Testis (tissue), 3 donors: ENCODE results near the gene LMNB1. TPM values are rescaled to one million over a fixed set of nuclear protein-coding genes. Genes with fewer than 3 reads are reported as not detected.

Experiments
- DNase-seq: peaks from one replicate; pipeline ENCODE4 v3.0.0-alpha.2; 2019
- H3K27ac ChIP-seq, 2 donors: fragments of 200-600 bp; sonication (generic); one replicate each; pipeline ENCODE4 v1.5.1; 2019
- H3K27me3 ChIP-seq: fragments of 200-600 bp; sonication (generic); one replicate; pipeline ENCODE4 v1.5.1; 2019
- H3K36me3 ChIP-seq: fragments of 200-600 bp; sonication (generic); one replicate; pipeline ENCODE4 v1.5.1; 2017; ENCODE audit warnings: low read depth; ENCODE audit errors: missing control alignments
- H3K4me1 ChIP-seq: fragments of 200-600 bp; sonication (generic); one replicate; pipeline ENCODE4 v1.5.1; 2019
- H3K4me3 ChIP-seq, 2 donors: fragments of 200-600 bp; sonication (generic); one replicate each; pipeline ENCODE4 v1.5.1; 2017 to 2019
- H3K9me3 ChIP-seq: fragments of 200-600 bp; sonication (generic); one replicate; pipeline ENCODE4 v1.5.1; 2017
- POLR2A ChIP-seq: fragments of 450-650 bp; IDR thresholded peaks from one replicate; pipeline ENCODE4 v1.6.1; 2017; ENCODE audit warnings: antibody characterized with exemption, mild to moderate bottlenecking, moderate library complexity
- WGBS, 2 donors: methylation state at CpG; one replicate each; pipeline ENCODE4 v1.1.5; 2018; 5-methylcytosine and 5-hydroxymethylcytosine counted together
- intact Hi-C: fragments of 100-400 bp; cut with DNase I; formaldehyde crosslinking; loops from one replicate; pipeline ENCODE4 v1.15.1; 2023; ENCODE audit warnings: low total_unique reads
- polyA plus RNA-seq: library from polyadenylated mRNA; stranded (reverse); fragments of 350-450 nt; fragmentation: Illumina TruSeq; extraction: RNeasy Lipid Tissue Mini Kit (QIAGEN cat#74804); gene quantifications from one replicate; pipeline ENCODE4 v1.2.3, GENCODE V29; 2014; ENCODE audit warnings: low read depth, low replicate concordance; ENCODE audit not compliant: insufficient read depth
- total RNA-seq, 2 donors: library from RNA; depleted of rRNA; stranded (reverse); fragments of >200 nt; gene quantifications; one replicate each; pipeline ENCODE4 v1.2.3, GENCODE V29; 2016
- TF ChIP-seq, protein P1 (sequence below), 3 experiments: fragments of 450-650 bp in 2 of 3; fragments of 200-600 bp in 1 of 3; sonication (generic) in 1 of 3; IDR thresholded peaks; one replicate each; pipeline ENCODE4 v1.5.1; 2016 to 2019; ENCODE audit warnings: antibody characterized with exemption in 3 of 3, mild to moderate bottlenecking in 2 of 3, moderate library complexity in 1 of 3

LMNB1 gene
- total and polyA plus RNA-seq, 3 donors from 2014 or later, result 13.7 to 26.1 (median 15.9) TPM

DNA sequence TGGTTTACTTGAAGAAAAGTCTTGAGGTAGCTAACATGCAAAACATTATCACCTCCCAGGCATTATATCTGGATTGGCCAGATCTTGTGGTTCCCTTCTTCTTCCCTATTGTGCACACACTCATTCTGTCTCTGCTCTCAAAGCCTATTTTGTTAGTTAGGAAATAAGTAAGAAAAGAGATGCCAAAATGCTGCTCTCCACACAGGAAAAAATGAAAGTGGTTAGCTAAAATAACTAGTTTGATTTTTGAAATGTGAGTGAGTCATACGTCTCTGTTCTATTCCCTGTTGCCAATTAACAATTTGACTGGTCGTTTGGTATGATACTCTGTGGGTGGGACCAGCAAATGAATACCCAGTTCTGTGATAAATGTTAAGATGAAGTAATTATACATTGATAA lies 28.1 kb downstream of the LMNB1 start:
- no peak for DNase-seq
- no peak overlapping the region for H3K27ac ChIP-seq
- WGBS, 2 donors, result 68 to 70% methylated on average over 2 of the region's 2 CpGs
- H3K4me3 ChIP-seq, result no peak overlapping the region
- no peaks in the 10 kb centered on the region for H3K36me3 ChIP-seq
- TF ChIP-seq, protein P1, sequence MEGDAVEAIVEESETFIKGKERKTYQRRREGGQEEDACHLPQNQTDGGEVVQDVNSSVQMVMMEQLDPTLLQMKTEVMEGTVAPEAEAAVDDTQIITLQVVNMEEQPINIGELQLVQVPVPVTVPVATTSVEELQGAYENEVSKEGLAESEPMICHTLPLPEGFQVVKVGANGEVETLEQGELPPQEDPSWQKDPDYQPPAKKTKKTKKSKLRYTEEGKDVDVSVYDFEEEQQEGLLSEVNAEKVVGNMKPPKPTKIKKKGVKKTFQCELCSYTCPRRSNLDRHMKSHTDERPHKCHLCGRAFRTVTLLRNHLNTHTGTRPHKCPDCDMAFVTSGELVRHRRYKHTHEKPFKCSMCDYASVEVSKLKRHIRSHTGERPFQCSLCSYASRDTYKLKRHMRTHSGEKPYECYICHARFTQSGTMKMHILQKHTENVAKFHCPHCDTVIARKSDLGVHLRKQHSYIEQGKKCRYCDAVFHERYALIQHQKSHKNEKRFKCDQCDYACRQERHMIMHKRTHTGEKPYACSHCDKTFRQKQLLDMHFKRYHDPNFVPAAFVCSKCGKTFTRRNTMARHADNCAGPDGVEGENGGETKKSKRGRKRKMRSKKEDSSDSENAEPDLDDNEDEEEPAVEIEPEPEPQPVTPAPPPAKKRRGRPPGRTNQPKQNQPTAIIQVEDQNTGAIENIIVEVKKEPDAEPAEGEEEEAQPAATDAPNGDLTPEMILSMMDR (IDR thresholded peaks at IDR 0.05), result no peak
- TF ChIP-seq POLR2A, result no peak
- no peaks in the 10 kb centered on the region for H3K9me3 ChIP-seq
- H3K27me3 ChIP-seq, result no peaks in the 10 kb centered on the region
- no peaks in the 10 kb centered on the region for H3K4me1 ChIP-seq
- intact Hi-C loops, result no loop called here

DNA sequence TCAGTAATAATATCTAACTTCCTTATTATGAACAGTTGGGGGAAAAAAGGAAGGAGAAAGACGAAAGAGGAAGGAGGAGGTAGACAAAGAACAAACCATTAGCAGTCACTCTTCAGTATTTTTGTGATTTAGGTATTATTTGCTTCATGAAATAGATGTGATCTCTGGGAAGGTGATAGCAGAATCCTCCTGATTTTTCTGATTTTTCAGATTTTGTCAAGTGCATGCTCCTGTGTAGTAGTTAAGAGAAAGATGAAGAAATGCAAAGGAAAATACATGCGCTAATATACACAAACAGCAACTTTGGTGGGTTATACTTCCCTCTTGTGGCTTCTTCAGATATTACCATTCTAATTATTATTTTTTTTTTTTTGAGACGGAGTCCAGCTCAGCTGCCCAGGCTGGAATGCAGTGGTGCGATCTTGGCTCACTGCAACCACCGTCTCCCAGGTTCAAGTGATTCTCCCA lies 31.6 kb downstream of the LMNB1 start:
- TF ChIP-seq, protein P1 (IDR thresholded peaks at IDR 0.05), result peak; percentile 10 to 57 (median 18)
- no peak for TF ChIP-seq POLR2A
- H3K36me3 ChIP-seq, result no peaks in the 10 kb centered on the region
- no peak overlapping the region for H3K27ac ChIP-seq
- DNase-seq, result no peak
- 60 to 69% methylated on average over 5 of the region's 5 CpGs for WGBS, 2 donors
- no peaks in the 10 kb centered on the region for H3K4me1 ChIP-seq
- intact Hi-C loops, result no loop called here
- no peak overlapping the region for H3K4me3 ChIP-seq
- no peaks in the 10 kb centered on the region for H3K9me3 ChIP-seq
- H3K27me3 ChIP-seq, result no peaks in the 10 kb centered on the region

DNA sequence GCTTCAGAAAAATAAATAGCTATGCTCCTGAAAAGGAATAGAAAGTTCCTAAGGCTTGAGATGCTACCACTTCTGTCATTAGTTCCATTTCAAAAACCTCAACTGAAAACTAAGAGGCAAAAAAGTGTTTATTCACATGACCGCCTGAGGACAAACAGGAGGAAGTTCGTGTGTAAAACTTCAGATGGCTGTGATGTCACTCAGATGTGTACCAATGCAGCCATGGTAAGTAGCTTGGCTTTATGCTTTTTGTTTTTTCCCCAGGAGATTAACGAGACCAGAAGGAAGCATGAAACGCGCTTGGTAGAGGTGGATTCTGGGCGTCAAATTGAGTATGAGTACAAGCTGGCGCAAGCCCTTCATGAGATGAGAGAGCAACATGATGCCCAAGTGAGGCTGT lies 33.0 kb downstream of the LMNB1 start:
- 88 to 98% methylated on average over 7 of the region's 7 CpGs for WGBS, 2 donors

DNA sequence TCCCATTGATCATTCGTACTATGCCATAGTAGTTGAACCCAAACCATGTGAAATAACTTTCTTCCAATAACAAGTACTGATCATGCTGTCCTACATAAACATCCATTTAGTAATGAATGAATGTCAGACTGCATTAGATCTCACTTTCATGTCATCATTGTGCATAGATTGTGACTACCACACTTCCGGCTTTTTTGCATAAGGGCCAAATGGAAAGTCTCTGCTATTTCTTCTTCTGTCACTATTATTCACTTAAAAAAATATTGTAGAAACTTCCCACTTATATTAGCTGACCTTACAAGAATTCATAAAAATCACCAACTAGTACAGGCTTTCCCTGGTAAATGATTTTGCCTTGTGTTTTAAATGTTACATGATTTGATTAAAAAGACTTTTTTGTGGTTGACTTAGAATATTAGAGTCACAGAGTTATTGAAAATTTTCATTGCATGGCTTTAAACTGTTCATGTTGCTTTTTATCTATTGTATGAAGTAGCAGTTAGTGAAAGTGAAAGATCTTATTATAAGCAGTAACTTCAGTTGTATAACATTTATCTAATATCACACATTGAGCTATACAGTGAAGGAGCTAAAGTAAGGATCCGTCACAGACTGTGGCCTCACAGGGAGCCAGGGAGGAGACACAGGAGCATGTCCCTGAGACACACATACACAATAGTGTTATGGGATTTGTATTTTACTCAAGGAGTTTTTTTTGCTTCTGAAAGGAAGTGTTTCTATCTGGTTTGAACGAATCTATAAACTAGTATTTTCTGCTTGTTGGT lies 33.9 kb downstream of the LMNB1 start:
- Histone ChIP-seq H3K4me1 (no peaks in the 10 kb centered on the region), H3K36me3 (no peaks in the 10 kb centered on the region), H3K9me3 (no peaks in the 10 kb centered on the region), H3K27me3 (no peaks in the 10 kb centered on the region), H3K4me3 (no peak overlapping the region), H3K27ac (no peak overlapping the region)
- TF ChIP-seq, protein P1 (IDR thresholded peaks at IDR 0.05), result no peak
- no peak for TF ChIP-seq POLR2A
- intact Hi-C loops, result no loop called here
- WGBS, 2 donors, result 70 to 94% methylated on average over 4 of the region's 4 CpGs
- DNase-seq, result no peak

More for the DNA sequence above, 33.0 kb downstream of the LMNB1 start:
- no peak for DNase-seq
- no peak for TF ChIP-seq POLR2A
- TF ChIP-seq, protein P1 (IDR thresholded peaks at IDR 0.05), result no peak
- Histone ChIP-seq H3K27ac (no peak overlapping the region), H3K27me3 (no peaks in the 10 kb centered on the region), H3K36me3 (no peaks in the 10 kb centered on the region), H3K4me3 (no peak overlapping the region), H3K9me3 (no peaks in the 10 kb centered on the region), H3K4me1 (no peaks in the 10 kb centered on the region)
- intact Hi-C loops, result no loop called here
